Prostate gland (tissue), 2 donors: Measurements from ENCODE around the gene KCNQ5. TPM values are rescaled to one million over a fixed set of nuclear protein-coding genes. Genes with fewer than 3 reads are reported as not detected.

Experiments used
- DNase-seq: peaks from one replicate; pipeline ENCODE4 v3.0.0-alpha.2; 2019; ENCODE audit warnings: low spot score
- H3K27ac ChIP-seq, 2 donors: fragments of 200-600 bp; sonication (generic); 2 replicates each; pipeline ENCODE4 v1.5.1; 2017 to 2019
- H3K27me3 ChIP-seq: fragments of 200-600 bp; sonication (generic); replicated peaks from 2 replicates; pipeline ENCODE4 v1.5.1; 2019; ENCODE audit not compliant: insufficient read depth
- H3K36me3 ChIP-seq, 2 donors: fragments of 200-600 bp; sonication (generic); 1 replicate in 1 of 2; 2 replicates in 1 of 2; pipeline versions ENCODE4 v1.5.1 to v1.8.1; 2017 to 2019
- H3K4me1 ChIP-seq: fragments of 200-600 bp; sonication (generic); replicated peaks from 2 replicates; pipeline ENCODE4 v1.5.1; 2019
- H3K4me3 ChIP-seq, 2 donors: fragments of 200-600 bp; sonication (generic); 2 replicates each; pipeline ENCODE4 v1.5.1; 2017 to 2019
- H3K9me3 ChIP-seq: fragments of 200-600 bp; sonication (generic); 2 replicates; pipeline ENCODE4 v1.5.1; 2017
- CTCF ChIP-seq, 4 experiments: fragments of 200-600 bp in 2 of 4; fragments of 450-650 bp in 2 of 4; sonication (generic) in 2 of 4; IDR thresholded peaks; 1 replicate in 3 of 4; 2 replicates in 1 of 4; pipeline ENCODE4 v1.5.1; 2016 to 2019; ENCODE audit warnings: antibody characterized with exemption in 4 of 4, mild to moderate bottlenecking in 2 of 4, moderate library complexity in 2 of 4
- POLR2A ChIP-seq: fragments of 450-650 bp; IDR thresholded peaks from one replicate; pipeline ENCODE4 v1.6.1; 2016; ENCODE audit warnings: antibody characterized with exemption, mild to moderate bottlenecking
- POLR2AphosphoS5 ChIP-seq: sonication (generic); formaldehyde crosslinking; IDR thresholded peaks from one replicate; pipeline ENCODE4 v1.6.1; 2017; ENCODE audit warnings: antibody characterized with exemption
- WGBS: methylation state at CpG from one replicate; pipeline ENCODE4 v1.1.5; 2018; 5-methylcytosine and 5-hydroxymethylcytosine counted together
- intact Hi-C: fragments of 100-400 bp; cut with DNase I; formaldehyde crosslinking; loops from one replicate; pipeline ENCODE4 v1.14.2; 2022
- total RNA-seq, 2 donors: library from RNA; depleted of rRNA; stranded (reverse); fragments of >200 nt; gene quantifications; one replicate each; pipeline ENCODE4 v1.1.0, GENCODE V29; 2016

The KCNQ5 gene
- total RNA-seq, 2 donors from 2014 or later = 3.6 to 4.1 TPM

- H3K9me3 ChIP-seq = no peaks in the 10 kb centered on the region
- intact Hi-C loops = no loop called here
- no peak overlapping the region for H3K4me3 ChIP-seq
- no peak for TF ChIP-seq POLR2A
- no peak for TF ChIP-seq CTCF (IDR thresholded peaks at IDR 0.05)
- no peak for TF ChIP-seq POLR2AphosphoS5
- H3K4me1 ChIP-seq = no peaks in the 10 kb centered on the region
- no peak for DNase-seq
- H3K27me3 ChIP-seq = no peaks in the 10 kb centered on the region
- 73% methylated on average over 11 of the region's 11 CpGs for WGBS
- H3K36me3 ChIP-seq = no peaks in the 10 kb centered on the region
- H3K27ac ChIP-seq = no peak overlapping the region
Measured at GRCh38 chr6:73134588-73134987, 512.7 kb downstream of the KCNQ5 start.

- 93% methylated on average over 3 of the region's 3 CpGs for WGBS
- Histone ChIP-seq H3K4me3 (no peak overlapping the region), H3K36me3 (no peaks in the 10 kb centered on the region), H3K27me3 (no peaks in the 10 kb centered on the region), H3K4me1 (no peaks in the 10 kb centered on the region), H3K9me3 (no peaks in the 10 kb centered on the region), H3K27ac (no peak overlapping the region)
- no peak for TF ChIP-seq CTCF (IDR thresholded peaks at IDR 0.05)
- TF ChIP-seq POLR2A = no peak
- no peak for TF ChIP-seq POLR2AphosphoS5
- no peak for DNase-seq
- intact Hi-C loops = no loop called here
Measured at GRCh38 chr6:73139681-73140383, 518.0 kb downstream of the KCNQ5 start.

GRCh38 chr6:73143551-73143950 is 521.7 kb downstream of the KCNQ5 start:
- DNase-seq = no peak
- Histone ChIP-seq H3K36me3 (no peaks in the 10 kb centered on the region), H3K4me3 (no peak overlapping the region), H3K27ac (no peak overlapping the region), H3K4me1 (no peaks in the 10 kb centered on the region), H3K27me3 (no peaks in the 10 kb centered on the region), H3K9me3 (no peaks in the 10 kb centered on the region)
- 93% methylated on average over 4 of the region's 4 CpGs for WGBS
- intact Hi-C loops = no loop called here
- TF ChIP-seq POLR2AphosphoS5 = no peak
- TF ChIP-seq POLR2A = no peak
- TF ChIP-seq CTCF (IDR thresholded peaks at IDR 0.05) = no peak

- H3K36me3 ChIP-seq = no peaks in the 10 kb centered on the region
- H3K9me3 ChIP-seq = no peaks in the 10 kb centered on the region
- H3K4me1 ChIP-seq = no peaks in the 10 kb centered on the region
- DNase-seq = no peak
- intact Hi-C loops = no loop called here
- H3K27ac ChIP-seq = no peak overlapping the region
- no peak overlapping the region for H3K4me3 ChIP-seq
- H3K27me3 ChIP-seq = no peaks in the 10 kb centered on the region
- no peak for TF ChIP-seq CTCF (IDR thresholded peaks at IDR 0.05)
- no peak for TF ChIP-seq POLR2AphosphoS5
Measured at GRCh38 chr6:73144516-73144915, 522.7 kb downstream of the KCNQ5 start.

- intact Hi-C loops = no loop called here
- Histone ChIP-seq H3K27ac (no peak overlapping the region), H3K4me3 (no peak overlapping the region), H3K4me1 (no peaks in the 10 kb centered on the region), H3K9me3 (no peaks in the 10 kb centered on the region), H3K36me3 (no peaks in the 10 kb centered on the region), H3K27me3 (no peaks in the 10 kb centered on the region)
- no peak for DNase-seq
- 89% methylated on average over 6 of the region's 6 CpGs for WGBS
- no peak for TF ChIP-seq CTCF (IDR thresholded peaks at IDR 0.05)
- TF ChIP-seq POLR2AphosphoS5 = no peak
Measured at GRCh38 chr6:73145690-73146089, 523.8 kb downstream of the KCNQ5 start.
